K562 (cell line): Measurements from ENCODE around the gene PHKB. TPM values are rescaled to one million over a fixed set of nuclear protein-coding genes. Genes with fewer than 3 reads are reported as not detected.

ENCODE experiments used
- CC2D1A ChIP-seq: fragments of 450-650 bp; IDR thresholded peaks from 2 replicates; pipeline ENCODE4 v1.6.1; 2017; ENCODE audit warnings: mild to moderate bottlenecking
- DEAF1 ChIP-seq: fragments of 450-650 bp; formaldehyde crosslinking; IDR thresholded peaks from 2 replicates; pipeline ENCODE4 v1.4.0; 2020; ENCODE audit warnings: mild to moderate bottlenecking, moderate library complexity
- GABPB2 ChIP-seq: fragments of 250-450 bp; sonication (Bioruptor Pico); conservative IDR thresholded peaks from 2 replicates; pipeline ENCODE4 v1.5.1; 2021; ENCODE audit warnings: mild to moderate bottlenecking
- HMBOX1 ChIP-seq: sonication (generic); IDR thresholded peaks from 2 replicates; pipeline ENCODE4 v1.6.1; 2016
- KLF6 ChIP-seq: fragments of 250-450 bp; sonication (Bioruptor Pico); IDR thresholded peaks from 2 replicates; pipeline ENCODE4 v1.4.0; 2020; ENCODE audit warnings: mild to moderate bottlenecking, moderate library complexity, borderline replicate concordance
- L3MBTL2 ChIP-seq: fragments of 450-650 bp; IDR thresholded peaks from 2 replicates; pipeline ENCODE4 v1.6.1; 2016; ENCODE audit warnings: mild to moderate bottlenecking, moderate library complexity
- NR2C1 ChIP-seq, 2 experiments: fragments of 450-650 bp; IDR thresholded peaks; 2 replicates each; pipeline ENCODE4 v1.6.1; 2017; ENCODE audit warnings: mild to moderate bottlenecking in 2 of 2, antibody characterized with exemption in 1 of 2, inconsistent platforms in 1 of 2, missing compliant biosample characterization in 1 of 2, missing genetic modification characterization in 1 of 2
- NR4A1 ChIP-seq, 2 experiments: fragments of 250-450 bp in 1 of 2; fragments of 450-650 bp in 1 of 2; sonication (Bioruptor Pico) in 1 of 2; IDR thresholded peaks; 2 replicates each; pipeline versions ENCODE4 v1.4.0 to v1.6.1; 2016 to 2020; ENCODE audit warnings: mild to moderate bottlenecking in 2 of 2, missing compliant biosample characterization in 1 of 2, missing genetic modification characterization in 1 of 2, moderate library complexity in 1 of 2
- RBBP5 ChIP-seq: fragments of 200-600 bp; sonication (generic); IDR thresholded peaks from 2 replicates; pipeline ENCODE4 v1.6.1; 2012; ENCODE audit warnings: borderline replicate concordance, mild to moderate bottlenecking, low read length, control low read depth, inconsistent platforms; ENCODE audit not compliant: insufficient read depth, poor library complexity, severe bottlenecking
- RBM34 ChIP-seq: fragments of 200-400 bp; formaldehyde crosslinking; IDR thresholded peaks from 2 replicates; pipeline ENCODE4 v1.6.1; 2018; ENCODE audit warnings: low read length, borderline replicate concordance; ENCODE audit not compliant: insufficient read depth
- RCOR1 ChIP-seq, 2 experiments: IDR thresholded peaks; 2 replicates each; pipeline ENCODE4 v1.6.1; 2012; ENCODE audit warnings: low read depth in 2 of 2, low read length in 2 of 2, borderline replicate concordance in 1 of 2, improper control_type of control experiment in 1 of 2
- RNF2 ChIP-seq: sonication (generic); IDR thresholded peaks from 2 replicates; pipeline ENCODE4 v1.6.1; 2016
- SIN3B ChIP-seq: fragments of 450-650 bp; IDR thresholded peaks from 2 replicates; pipeline ENCODE4 v1.6.1; 2017; ENCODE audit warnings: low read depth, mild to moderate bottlenecking, moderate library complexity
- SMARCA4 ChIP-seq: fragments of 450-650 bp; IDR thresholded peaks from 2 replicates; pipeline ENCODE4 v1.6.1; 2016
- SMARCE1 ChIP-seq: fragments of 450-650 bp; IDR thresholded peaks from 2 replicates; pipeline ENCODE4 v1.7.1; 2016; ENCODE audit warnings: mild to moderate bottlenecking
- TARDBP ChIP-seq: fragments of 450-650 bp; IDR thresholded peaks from 2 replicates; pipeline ENCODE4 v1.6.1; 2016
- TEAD1 ChIP-seq, 2 experiments: fragments of 450-650 bp in 1 of 2; sonication (generic) in 1 of 2; formaldehyde crosslinking; IDR thresholded peaks; 2 replicates each; pipeline versions ENCODE4 v1.4.0 to v1.8.0; 2020 to 2022; ENCODE audit warnings: mild to moderate bottlenecking in 2 of 2, missing genetic modification reagents in 1 of 2
- TGIF2 ChIP-seq: sonication (generic); formaldehyde crosslinking; IDR thresholded peaks from 2 replicates; pipeline ENCODE4 v1.8.1; 2022; ENCODE audit warnings: mild to moderate bottlenecking, missing genetic modification reagents, moderate library complexity
- XRCC5 ChIP-seq: fragments of 200-400 bp; formaldehyde crosslinking; IDR thresholded peaks from 2 replicates; pipeline ENCODE4 v1.6.1; 2017; ENCODE audit warnings: low read depth, mild to moderate bottlenecking, low read length
- ZNF12 ChIP-seq: sonication (generic); formaldehyde crosslinking; IDR thresholded peaks from 2 replicates; pipeline ENCODE4 v1.4.0; 2020; ENCODE audit warnings: mild to moderate bottlenecking, missing genetic modification reagents
- polyA plus RNA-seq, 8 experiments: library from polyadenylated mRNA; depleted of rRNA in 4 of 8; stranded (reverse) in 5 of 8; unstranded in 3 of 8; fragments of >200 nt; fragmentation: Nextera tagmentation in 2 of 8; fragmentation: Illumina TruSeq in 1 of 8; extraction: Ambion mirVana in 2 of 8; extraction: Trizol in 1 of 8; gene quantifications; 2 replicates each; pipeline versions ENCODE4 v1.2.1 to v1.2.3, GENCODE V29; 2011 to 2014; ENCODE audit warnings: inconsistent platforms in 1 of 8, missing spikeins in 1 of 8
- total RNA-seq, 7 experiments: library from RNA; depleted of rRNA in 6 of 7; stranded (reverse); fragments of >200 nt in 6 of 7; fragmentation: Illumina TruSeq in 2 of 7; extraction: Trizol in 2 of 7; gene quantifications; 2 replicates each; pipeline versions ENCODE4 v1.2.1 to v1.2.3, GENCODE V29; 2011 to 2021; ENCODE audit warnings: low replicate concordance in 1 of 7
- TF ChIP-seq, protein P1 (sequence below): fragments of 450-650 bp; IDR thresholded peaks from 2 replicates; pipeline ENCODE4 v1.6.1; 2016; ENCODE audit warnings: low read depth, mild to moderate bottlenecking, moderate library complexity
- TF ChIP-seq, protein P2 (sequence below): fragments of 200-800 bp; sonication (Bioruptor generic); IDR thresholded peaks from 2 replicates; pipeline ENCODE4 v1.6.1; 2017; ENCODE audit warnings: missing genetic modification characterization, missing compliant biosample characterization
- TF ChIP-seq, protein P3 (sequence below): sonication (generic); formaldehyde crosslinking; IDR thresholded peaks from 2 replicates; pipeline ENCODE4 v1.8.0; 2022; ENCODE audit warnings: mild to moderate bottlenecking, missing genetic modification reagents

PHKB gene
- total and polyA plus RNA-seq, 9 of the 15 experiments (the other 6 are each of a cell fraction or from before 2014, with no cell fraction given): 24.7 to 92.3 (median 67.0) TPM

- TF ChIP-seq ZNF12 (CRISPR knock-in tag) (no peak), GABPB2 (CRISPR knock-in tag) (no peak), KLF6 (no peak), HMBOX1 (peak; percentile 92), RBM34 (no peak), TEAD1 (CRISPR knock-in tag; IDR thresholded peaks at IDR 0.05) (no peak), RNF2 (no peak), RCOR1 (IDR thresholded peaks at IDR 0.05; ENCODE audit: borderline replicate concordance in 1 of 2, low read depth in 2 of 2, low read length in 2 of 2) (peak; percentile 29 to 45; a peak in 1 of 4 replicates), XRCC5 (no peak), SMARCE1 (peak; percentile 82), DEAF1 (CRISPR knock-in tag) (no peak), SMARCA4 (peak; percentile 94), TARDBP (no peak), L3MBTL2 (peak; percentile 68), NR4A1 (CRISPR knock-in tag; IDR thresholded peaks at IDR 0.05) (no peak), NR4A1 (tag; IDR thresholded peaks at IDR 0.05) (peak; percentile 80), RBBP5 (no peak), CC2D1A (peak; percentile 56; the same call in 1 of the 2 replicates), SIN3B (no peak), TGIF2 (no peak), NR2C1 (IDR thresholded peaks at IDR 0.05) (no peak), NR2C1 (tag; IDR thresholded peaks at IDR 0.05) (peak; percentile 39; the same call in 1 of the 2 replicates)
- TF ChIP-seq, protein P1, sequence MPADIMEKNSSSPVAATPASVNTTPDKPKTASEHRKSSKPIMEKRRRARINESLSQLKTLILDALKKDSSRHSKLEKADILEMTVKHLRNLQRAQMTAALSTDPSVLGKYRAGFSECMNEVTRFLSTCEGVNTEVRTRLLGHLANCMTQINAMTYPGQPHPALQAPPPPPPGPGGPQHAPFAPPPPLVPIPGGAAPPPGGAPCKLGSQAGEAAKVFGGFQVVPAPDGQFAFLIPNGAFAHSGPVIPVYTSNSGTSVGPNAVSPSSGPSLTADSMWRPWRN: 0 out of 2 replicates have a peak, but pooled peaks have one; percentile 37
- TF ChIP-seq, protein P2, sequence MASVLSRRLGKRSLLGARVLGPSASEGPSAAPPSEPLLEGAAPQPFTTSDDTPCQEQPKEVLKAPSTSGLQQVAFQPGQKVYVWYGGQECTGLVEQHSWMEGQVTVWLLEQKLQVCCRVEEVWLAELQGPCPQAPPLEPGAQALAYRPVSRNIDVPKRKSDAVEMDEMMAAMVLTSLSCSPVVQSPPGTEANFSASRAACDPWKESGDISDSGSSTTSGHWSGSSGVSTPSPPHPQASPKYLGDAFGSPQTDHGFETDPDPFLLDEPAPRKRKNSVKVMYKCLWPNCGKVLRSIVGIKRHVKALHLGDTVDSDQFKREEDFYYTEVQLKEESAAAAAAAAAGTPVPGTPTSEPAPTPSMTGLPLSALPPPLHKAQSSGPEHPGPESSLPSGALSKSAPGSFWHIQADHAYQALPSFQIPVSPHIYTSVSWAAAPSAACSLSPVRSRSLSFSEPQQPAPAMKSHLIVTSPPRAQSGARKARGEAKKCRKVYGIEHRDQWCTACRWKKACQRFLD (CRISPR knock-in tag): peak; percentile 52; the same call in 1 of the 2 replicates
- TF ChIP-seq, protein P3, sequence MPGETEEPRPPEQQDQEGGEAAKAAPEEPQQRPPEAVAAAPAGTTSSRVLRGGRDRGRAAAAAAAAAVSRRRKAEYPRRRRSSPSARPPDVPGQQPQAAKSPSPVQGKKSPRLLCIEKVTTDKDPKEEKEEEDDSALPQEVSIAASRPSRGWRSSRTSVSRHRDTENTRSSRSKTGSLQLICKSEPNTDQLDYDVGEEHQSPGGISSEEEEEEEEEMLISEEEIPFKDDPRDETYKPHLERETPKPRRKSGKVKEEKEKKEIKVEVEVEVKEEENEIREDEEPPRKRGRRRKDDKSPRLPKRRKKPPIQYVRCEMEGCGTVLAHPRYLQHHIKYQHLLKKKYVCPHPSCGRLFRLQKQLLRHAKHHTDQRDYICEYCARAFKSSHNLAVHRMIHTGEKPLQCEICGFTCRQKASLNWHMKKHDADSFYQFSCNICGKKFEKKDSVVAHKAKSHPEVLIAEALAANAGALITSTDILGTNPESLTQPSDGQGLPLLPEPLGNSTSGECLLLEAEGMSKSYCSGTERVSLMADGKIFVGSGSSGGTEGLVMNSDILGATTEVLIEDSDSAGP: no peak
These were observed 164.0 kb downstream of the PHKB start (continued) for GRCh38 chr16:47625115-47625567.
